SU-DHL-6 (cell line): ENCODE measurements around the gene POLE3.

Experiments used
- H2AFZ ChIP-seq: fragments of 200-600 bp; sonication (generic); 2 replicates; pipeline ENCODE4 v1.6.1; 2014; ENCODE audit warnings: low read depth, mild to moderate bottlenecking, moderate library complexity, mixed read lengths, antibody characterized with exemption, low read length; ENCODE audit not compliant: severe bottlenecking
- H3F3A ChIP-seq: fragments of 200-600 bp; shearing (Covaris generic); 2 replicates; pipeline ENCODE4 v1.6.0; 2016; ENCODE audit warnings: antibody characterized with exemption, mild to moderate bottlenecking; ENCODE audit not compliant: insufficient read depth
- H3K27ac ChIP-seq: fragments of 200-600 bp; sonication (generic); 2 replicates; pipeline ENCODE4 v1.5.1; 2016; ENCODE audit warnings: low read depth, mild to moderate bottlenecking, low read length, moderate library complexity, mixed read lengths
- H3K27me3 ChIP-seq: fragments of 200-600 bp; sonication (generic), shearing (Covaris generic); 2 replicates; pipeline ENCODE4 v1.6.0; 2014; ENCODE audit warnings: mild to moderate bottlenecking, low read length
- H3K36me3 ChIP-seq: fragments of 200-600 bp; sonication (generic); 2 replicates; pipeline ENCODE4 v1.6.1; 2014; ENCODE audit warnings: mild to moderate bottlenecking, low read length, mixed read lengths
- H3K4me2 ChIP-seq: fragments of 300-600, 200-600 bp; shearing (Covaris generic), sonication (generic); 2 replicates; pipeline ENCODE4 v1.6.0; 2014; ENCODE audit warnings: low read length, low read depth, mild to moderate bottlenecking; ENCODE audit not compliant: poor library complexity, severe bottlenecking
- H3K4me3 ChIP-seq: fragments of 200-600 bp; sonication (generic); 2 replicates; pipeline ENCODE4 v1.5.1; 2014; ENCODE audit warnings: antibody characterized with exemption, low read length, mild to moderate bottlenecking, mixed read lengths; ENCODE audit not compliant: insufficient read depth, poor library complexity, severe bottlenecking
- H3K79me2 ChIP-seq: fragments of 200-600 bp; sonication (generic); 2 replicates; pipeline ENCODE4 v1.6.1; 2014; ENCODE audit warnings: mild to moderate bottlenecking, low read length, moderate library complexity; ENCODE audit not compliant: insufficient read depth
- H3K9ac ChIP-seq: fragments of 200-600 bp; sonication (generic); 2 replicates; pipeline ENCODE4 v1.7.0; 2014; ENCODE audit warnings: mild to moderate bottlenecking, low read length
- H3K9me2 ChIP-seq: fragments of 200-600 bp; sonication (generic); replicated peaks from 2 replicates; pipeline ENCODE4 v1.6.1; 2014; ENCODE audit warnings: low read length; ENCODE audit not compliant: insufficient read depth
- H3K9me3 ChIP-seq: fragments of 200-600 bp; sonication (generic); 2 replicates; pipeline ENCODE4 v1.6.1; 2014; ENCODE audit warnings: low read length, mixed read lengths; ENCODE audit not compliant: insufficient read depth
- H4K20me1 ChIP-seq: fragments of 200-600 bp; sonication (generic); 2 replicates; pipeline ENCODE4 v1.6.1; 2014; ENCODE audit warnings: low read depth, mild to moderate bottlenecking, antibody characterized with exemption, low read length, moderate library complexity, mixed read lengths
- CTCF ChIP-seq: fragments of 200-600 bp; sonication (generic); IDR thresholded peaks from one replicate; pipeline ENCODE4 v1.5.1; 2017; ENCODE audit warnings: antibody characterized with exemption, mild to moderate bottlenecking, low read length, moderate library complexity; ENCODE audit not compliant: insufficient read depth, poor library complexity, severe bottlenecking
- EZH2phosphoT487 ChIP-seq: fragments of 200-600 bp; sonication (generic), shearing (Covaris generic); conservative IDR thresholded peaks from 2 replicates; pipeline ENCODE4 v1.6.1; 2018; ENCODE audit warnings: mild to moderate bottlenecking, antibody characterized with exemption, low read length, moderate library complexity, mixed read lengths

The POLE3 gene

GRCh38 chr9:113391917-113392316, 18.6 kb downstream of the POLE3 start:
- no peaks in the 10 kb centered on the region for H3K79me2 ChIP-seq
- no peak overlapping the region for H3K27ac ChIP-seq
- no peak overlapping the region for H2AFZ ChIP-seq
- H3K9me3 ChIP-seq = no peaks in the 10 kb centered on the region
- H4K20me1 ChIP-seq = no peaks in the 10 kb centered on the region
- H3K9me2 ChIP-seq = no peaks in the 10 kb centered on the region
- TF ChIP-seq CTCF (no peak), EZH2phosphoT487 (no peak)
- no peak overlapping the region for H3K4me3 ChIP-seq
- no peaks in the 10 kb centered on the region for H3F3A ChIP-seq
- no peak overlapping the region for H3K4me2 ChIP-seq
- no peaks in the 10 kb centered on the region for H3K27me3 ChIP-seq
- no peaks in the 10 kb centered on the region for H3K36me3 ChIP-seq
- no peak overlapping the region for H3K9ac ChIP-seq

DNA sequence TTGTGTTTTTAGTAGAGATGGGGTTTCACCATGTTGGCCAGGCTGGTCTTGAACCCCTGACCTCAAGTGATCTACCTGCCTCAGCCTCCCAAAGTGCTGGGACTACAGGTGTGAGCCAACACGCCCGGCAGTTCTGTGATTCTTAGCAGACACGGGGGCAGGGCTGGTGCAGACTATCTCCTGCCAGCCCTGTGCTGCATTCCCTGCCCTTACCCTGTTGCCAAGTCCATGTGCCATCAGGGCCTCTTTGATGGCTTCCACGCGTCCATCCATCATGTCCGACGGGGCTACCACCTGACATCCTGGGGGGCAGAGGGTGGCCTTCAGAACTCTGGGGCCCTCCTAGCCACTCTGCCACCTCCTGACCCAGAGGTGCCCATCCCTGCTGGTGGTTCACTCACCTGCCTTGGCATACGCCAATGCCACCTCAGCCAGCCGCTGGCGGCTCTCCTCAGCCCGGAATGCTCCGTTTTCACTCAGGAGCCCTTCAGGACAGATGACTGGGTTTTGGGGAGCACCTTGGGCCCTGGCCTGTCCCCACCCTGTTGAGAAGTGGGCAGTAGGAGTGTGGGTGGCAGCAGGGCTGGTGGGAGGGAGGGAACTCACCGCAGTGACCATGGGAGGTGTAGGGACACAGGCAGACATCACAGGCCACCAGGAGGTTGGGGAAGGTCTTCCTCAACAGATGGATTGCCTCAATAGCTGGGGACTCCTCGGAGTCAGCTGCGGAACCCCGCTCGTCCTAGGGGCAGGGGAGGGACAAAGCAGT, 20.1 kb downstream of the POLE3 start:
- no peaks in the 10 kb centered on the region for H3K27me3 ChIP-seq
- no peaks in the 10 kb centered on the region for H4K20me1 ChIP-seq
- TF ChIP-seq EZH2phosphoT487 (no peak), CTCF (no peak)
- no peak overlapping the region for H3K27ac ChIP-seq
- H3F3A ChIP-seq = no peaks in the 10 kb centered on the region
- H3K4me3 ChIP-seq = no peak overlapping the region
- H2AFZ ChIP-seq = no peak overlapping the region
- no peaks in the 10 kb centered on the region for H3K9me2 ChIP-seq
- H3K9me3 ChIP-seq = no peaks in the 10 kb centered on the region
- no peaks in the 10 kb centered on the region for H3K36me3 ChIP-seq
- H3K79me2 ChIP-seq = no peaks in the 10 kb centered on the region
- H3K4me2 ChIP-seq = no peak overlapping the region
- H3K9ac ChIP-seq = no peak overlapping the region

DNA sequence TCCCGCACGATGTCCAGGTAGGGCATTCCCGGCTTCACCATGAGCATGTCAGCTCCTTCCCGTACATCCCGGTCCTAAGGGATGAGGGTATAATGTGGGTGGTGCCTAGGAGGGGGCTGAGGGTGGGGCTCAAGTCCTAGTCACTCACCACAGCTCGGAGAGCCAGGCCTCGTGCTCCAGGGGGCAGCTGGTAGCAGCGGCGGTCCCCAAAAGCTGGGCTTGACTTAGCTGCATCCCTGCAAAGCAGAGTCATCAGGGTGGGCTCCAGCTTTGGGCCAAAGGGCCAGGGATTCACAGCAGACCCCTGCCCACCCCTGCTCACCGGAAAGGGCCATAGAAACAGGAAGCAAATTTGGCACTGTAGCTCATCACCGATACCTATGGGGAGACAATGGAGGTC, 21.0 kb downstream of the POLE3 start:
- no peak overlapping the region for H3K9ac ChIP-seq
- H3K9me2 ChIP-seq = no peaks in the 10 kb centered on the region
- no peak overlapping the region for H2AFZ ChIP-seq
- no peak for TF ChIP-seq CTCF
- TF ChIP-seq EZH2phosphoT487 = no peak
- no peak overlapping the region for H3K4me2 ChIP-seq
- H3K4me3 ChIP-seq = no peak overlapping the region
- H4K20me1 ChIP-seq = no peaks in the 10 kb centered on the region
- no peaks in the 10 kb centered on the region for H3K27me3 ChIP-seq
- no peak overlapping the region for H3K27ac ChIP-seq
- no peaks in the 10 kb centered on the region for H3F3A ChIP-seq
- H3K9me3 ChIP-seq = no peaks in the 10 kb centered on the region
- H3K36me3 ChIP-seq = no peaks in the 10 kb centered on the region
- H3K79me2 ChIP-seq = no peaks in the 10 kb centered on the region
